GM19099 (cell line): ENCODE measurements around the gene COA6.

Experiments used
- POLR2A ChIP-seq: IDR thresholded peaks from 3 replicates; pipeline ENCODE4 v1.6.1; 2011; ENCODE audit warnings: low read depth; ENCODE audit not compliant: insufficient read length; ENCODE audit errors: extremely low read depth

Gene COA6

GRCh38 chr1:234357831-234358230 lies 15.4 kb upstream of the COA6 start:
- no peak for TF ChIP-seq POLR2A

GRCh38 chr1:234361102-234361603 lies 12.1 kb upstream of the COA6 start:
- no peak for TF ChIP-seq POLR2A

DNA sequence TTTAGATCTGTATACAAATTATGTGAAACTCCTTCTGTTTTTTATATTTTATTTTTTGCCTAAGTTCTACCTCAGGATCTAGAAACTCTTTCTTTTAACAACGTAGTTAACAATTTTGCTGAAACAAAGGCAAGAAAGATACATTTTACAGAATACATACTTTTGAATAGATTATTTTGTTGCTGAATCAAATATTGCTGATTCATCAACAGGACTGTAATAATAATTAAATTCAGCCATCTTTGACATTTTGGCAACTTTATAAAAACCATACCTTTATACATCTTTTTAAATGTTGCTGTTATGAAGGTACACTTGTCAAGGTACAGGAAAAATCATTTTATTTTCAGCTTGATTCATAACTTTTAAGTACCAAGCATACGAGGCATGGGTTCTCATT lies 10.7 kb upstream of the COA6 start:
- no peak for TF ChIP-seq POLR2A

GRCh38 chr1:234368320-234369032 lies 4.8 kb upstream of the COA6 start:
- no peak for TF ChIP-seq POLR2A

DNA sequence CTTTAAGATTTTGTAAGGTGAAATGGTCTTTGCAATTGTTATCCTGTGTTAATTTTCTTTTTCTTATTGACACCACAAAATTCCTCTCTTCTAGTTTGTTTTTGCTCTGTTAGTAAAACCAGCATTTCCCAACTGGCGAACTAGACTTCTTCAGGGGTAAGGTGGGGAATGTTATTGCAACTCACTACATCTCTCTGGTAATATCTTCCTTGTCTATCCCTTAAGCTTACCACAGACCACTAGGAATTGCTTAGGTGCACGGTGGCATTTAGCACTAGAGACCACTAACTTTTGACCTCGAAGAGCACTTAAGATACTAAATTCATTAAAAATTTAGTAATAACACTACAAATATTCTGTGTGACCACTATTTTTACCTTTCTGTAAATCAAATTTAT lies 4.2 kb upstream of the COA6 start:
- no peak for TF ChIP-seq POLR2A

- no peak for TF ChIP-seq POLR2A
Observed at GRCh38 chr1:234369784-234370183, 3.5 kb upstream of the COA6 start.

GRCh38 chr1:234371414-234371813 lies 1.8 kb upstream of the COA6 start:
- no peak for TF ChIP-seq POLR2A

- TF ChIP-seq POLR2A = no peak
Observed at GRCh38 chr1:234372011-234372757, 1.1 kb upstream of the COA6 start.

DNA sequence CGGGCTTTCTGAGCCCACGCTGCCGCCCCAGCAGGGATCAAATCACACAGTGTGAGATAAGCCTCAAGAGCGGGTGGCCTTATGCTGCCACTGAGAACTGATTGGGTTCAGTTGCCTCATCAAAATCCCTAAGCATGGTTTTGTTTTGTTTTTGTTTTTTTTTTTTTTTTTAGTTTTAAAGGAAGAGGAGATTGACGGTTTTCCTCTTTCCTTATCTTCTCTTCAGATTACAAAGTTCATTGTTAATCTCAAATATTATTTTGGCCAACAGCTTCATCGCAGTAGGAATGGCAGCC lies 651 bp downstream of the COA6 start:
- no peak for TF ChIP-seq POLR2A

DNA sequence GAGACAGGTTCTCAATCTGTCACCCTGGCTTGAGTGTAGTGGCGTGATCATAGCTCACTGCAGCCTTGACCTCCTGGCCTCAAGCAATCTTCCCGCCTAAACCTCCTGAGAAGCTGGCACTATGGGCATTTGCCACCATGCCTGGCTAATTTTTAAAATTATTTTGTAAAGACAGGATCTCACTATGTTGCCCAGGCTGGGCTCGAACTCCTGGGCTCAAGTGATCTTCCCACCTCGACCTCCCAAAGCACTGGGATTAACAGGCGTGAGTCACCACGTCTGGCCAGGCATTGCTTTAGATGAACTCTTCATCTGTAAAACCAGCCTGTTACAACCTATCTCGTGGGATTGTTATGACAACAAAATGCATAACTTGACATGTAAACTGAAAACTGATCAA lies 2.4 kb downstream of the COA6 start:
- no peak for TF ChIP-seq POLR2A

DNA sequence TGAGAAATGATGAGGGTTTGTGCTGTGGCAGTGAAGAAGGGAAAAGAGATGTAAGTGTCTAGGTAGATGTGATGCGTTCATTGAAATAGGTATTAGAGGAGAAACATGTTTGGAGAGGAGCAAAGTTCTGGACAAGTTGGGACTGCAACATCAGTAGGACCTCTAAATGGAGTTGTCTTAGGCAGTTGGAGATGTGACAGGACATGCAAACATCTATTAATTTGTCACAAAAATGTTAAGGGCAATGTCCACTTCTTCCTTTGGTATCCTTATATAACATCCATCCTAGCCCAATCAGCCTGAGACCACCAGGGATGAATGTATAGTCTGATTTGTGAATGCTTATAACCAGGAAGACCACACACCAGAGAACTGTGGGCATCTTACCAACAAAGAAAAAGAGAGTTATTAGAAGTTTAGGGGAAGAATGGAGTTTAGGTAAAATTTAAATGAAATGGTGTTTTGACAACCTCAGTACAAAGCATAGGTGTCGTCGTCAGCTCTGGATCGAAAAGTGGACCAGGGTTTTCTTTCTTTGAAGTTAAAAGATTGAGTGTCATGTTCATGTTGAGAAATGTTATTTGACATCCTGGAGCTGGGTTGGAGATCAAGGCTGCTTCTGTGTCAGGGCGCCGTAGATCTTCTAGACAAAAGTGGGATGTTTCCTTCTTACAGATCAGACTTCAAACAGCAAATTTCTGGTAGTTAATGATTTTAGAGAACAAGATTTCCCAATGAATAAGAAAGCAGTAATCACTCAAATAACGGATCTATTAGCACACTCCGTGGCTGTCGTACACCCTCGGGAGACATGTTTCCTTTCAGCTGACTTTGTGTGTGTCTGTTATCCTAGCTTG lies 8.7 kb downstream of the COA6 start:
- no peak for TF ChIP-seq POLR2A

DNA sequence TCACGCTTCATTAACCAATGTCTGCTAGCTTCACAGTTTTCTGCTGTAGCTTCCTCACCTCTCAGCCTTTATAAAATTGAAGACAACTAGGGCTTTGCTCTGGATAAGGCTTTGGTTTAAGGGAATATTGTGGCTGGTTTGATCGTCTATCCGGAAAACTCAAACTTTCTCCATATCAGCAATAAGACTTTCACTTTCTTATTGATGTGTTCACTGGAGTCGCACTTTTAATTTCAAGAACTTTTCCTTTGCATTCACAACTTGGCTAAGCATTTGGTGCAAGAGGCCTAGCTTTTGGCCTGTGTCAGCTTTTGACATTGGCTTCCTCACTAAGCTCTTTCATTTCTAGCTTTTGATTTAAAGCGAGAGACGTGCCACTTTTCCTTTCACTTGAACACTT lies 12.9 kb downstream of the COA6 start:
- TF ChIP-seq POLR2A = no peak

GRCh38 chr1:234388094-234388493 lies 14.8 kb downstream of the COA6 start:
- no peak for TF ChIP-seq POLR2A

GRCh38 chr1:234393190-234393589 lies 19.9 kb downstream of the COA6 start:
- no peak for TF ChIP-seq POLR2A

DNA sequence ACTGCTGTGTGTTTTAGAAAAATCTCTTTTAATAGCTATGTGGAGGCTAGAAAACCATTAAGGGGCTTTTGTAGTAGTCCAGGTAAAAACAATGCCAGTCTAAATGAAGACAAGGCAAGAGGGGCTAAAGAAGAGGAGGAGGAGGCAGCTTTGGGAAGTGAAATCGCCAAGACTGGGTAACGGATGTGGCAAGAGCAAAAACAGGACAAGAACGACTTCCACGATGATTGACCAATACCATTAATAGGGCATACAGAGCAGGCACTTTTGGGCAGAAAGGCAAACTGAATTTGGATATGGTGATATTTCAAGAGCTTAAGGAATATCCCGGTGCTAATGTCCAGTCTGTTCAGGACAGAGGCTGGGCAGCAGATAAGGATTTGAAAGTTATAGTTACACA lies 22.0 kb downstream of the COA6 start:
- no peak for TF ChIP-seq POLR2A
